OCI-M1 (cell line): ENCODE data around the gene SASH1.
"Not testable (repeated sequence)": the region's sequence is repeated elsewhere in the genome, so short reads cannot be mapped to it uniquely, and the experiment has no call there.

Experiments
- DNase-seq: peaks from one replicate; lab custom pipeline; 2025; lab: John Stamatoyannopoulos, UW

Gene SASH1

DNA sequence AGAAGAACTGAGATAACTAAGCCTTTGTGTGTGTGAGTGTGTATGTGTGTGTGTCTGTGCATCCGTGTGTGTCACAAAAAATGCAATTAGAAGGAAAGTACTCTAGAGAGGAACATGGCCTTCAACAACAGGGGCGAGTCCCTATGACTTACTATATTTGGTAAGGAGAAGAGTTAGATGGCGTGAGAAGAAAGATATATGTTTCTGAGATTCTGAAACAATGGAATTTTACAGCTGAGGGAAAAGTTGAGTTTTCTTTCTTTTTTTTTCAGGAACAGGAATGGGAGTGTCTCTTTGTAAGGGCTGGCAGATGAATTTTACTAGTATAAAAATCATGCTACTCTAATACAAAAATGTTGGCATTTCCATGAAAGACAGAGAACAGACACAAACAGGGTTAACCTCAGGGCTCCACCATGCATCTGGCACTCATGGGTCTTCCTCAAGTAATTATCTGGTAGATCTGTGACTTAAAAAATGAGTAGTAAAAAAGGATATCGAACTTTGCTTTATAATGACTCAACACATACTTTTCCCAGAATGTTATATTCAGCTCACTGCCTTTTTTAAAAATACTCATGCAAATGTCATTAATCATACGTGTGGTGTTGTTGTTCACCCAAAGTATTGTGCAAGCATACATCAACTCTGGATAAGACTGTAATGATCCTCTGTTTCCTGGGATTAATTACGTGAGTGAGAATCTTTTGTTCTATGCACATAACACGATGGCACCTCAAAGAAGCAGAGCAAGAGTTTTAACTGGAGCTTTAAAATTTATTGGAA lies 12.8 kb upstream of the SASH1 start:
- no peak for DNase-seq

DNA sequence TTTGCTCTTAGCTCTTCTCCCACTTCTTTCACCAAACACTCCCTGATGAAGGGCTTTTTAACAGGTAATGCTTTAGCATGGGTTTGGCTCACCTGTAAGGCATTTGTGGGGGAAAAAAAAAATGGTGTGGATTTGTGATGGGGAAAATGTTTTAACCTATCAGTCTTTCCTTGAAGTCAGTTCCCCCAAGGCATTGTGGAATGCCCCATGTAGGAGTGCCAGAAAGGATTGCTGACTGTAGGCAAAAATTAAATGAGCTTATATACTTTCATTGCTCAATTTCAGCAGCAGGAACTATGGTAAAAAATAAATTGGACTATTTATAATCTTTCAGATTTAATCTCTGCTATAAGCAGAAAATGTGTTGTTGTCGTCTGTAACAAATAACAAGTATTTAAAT lies 10.6 kb upstream of the SASH1 start:
- DNase-seq: no peak

DNA sequence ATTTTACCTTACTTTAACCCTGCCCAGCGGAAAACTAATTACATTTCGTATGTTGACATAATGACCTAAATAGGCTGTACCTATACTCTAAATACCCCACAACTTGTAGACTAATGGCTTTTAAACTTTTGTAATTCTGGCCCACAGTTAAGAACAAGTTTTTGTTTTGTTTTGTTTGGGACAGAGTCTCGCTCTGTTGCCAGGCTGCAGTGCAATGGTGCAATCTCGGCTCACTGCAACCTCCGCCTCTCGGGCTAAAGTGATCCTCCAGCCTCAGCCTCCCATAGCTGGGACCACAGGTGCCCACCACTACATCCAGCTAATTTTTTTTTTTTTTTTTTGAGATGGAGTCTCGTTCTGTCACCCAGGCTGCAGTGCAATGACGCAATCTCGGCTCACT lies 5.7 kb upstream of the SASH1 start:
- DNase-seq: no peak

DNA sequence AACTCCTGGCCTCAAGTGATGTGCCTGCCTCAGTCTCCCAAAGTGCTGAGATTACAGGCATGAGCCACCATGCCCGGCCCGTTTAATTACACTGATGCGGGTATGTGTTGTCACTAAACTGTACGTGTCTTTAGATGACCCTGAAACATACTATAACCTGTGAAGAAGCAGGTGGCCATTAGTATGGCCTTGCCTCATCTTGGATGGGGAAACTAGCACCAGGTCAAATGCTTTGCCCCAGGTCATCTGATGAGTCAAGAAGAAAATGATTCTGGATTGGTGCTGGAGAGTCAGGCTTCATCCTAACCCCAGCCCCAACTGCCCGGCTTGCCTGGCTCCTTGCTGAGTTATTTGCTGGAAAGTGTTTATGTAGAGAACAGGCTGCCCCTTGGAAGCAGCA lies 2.9 kb upstream of the SASH1 start:
- DNase-seq: no peak

DNA sequence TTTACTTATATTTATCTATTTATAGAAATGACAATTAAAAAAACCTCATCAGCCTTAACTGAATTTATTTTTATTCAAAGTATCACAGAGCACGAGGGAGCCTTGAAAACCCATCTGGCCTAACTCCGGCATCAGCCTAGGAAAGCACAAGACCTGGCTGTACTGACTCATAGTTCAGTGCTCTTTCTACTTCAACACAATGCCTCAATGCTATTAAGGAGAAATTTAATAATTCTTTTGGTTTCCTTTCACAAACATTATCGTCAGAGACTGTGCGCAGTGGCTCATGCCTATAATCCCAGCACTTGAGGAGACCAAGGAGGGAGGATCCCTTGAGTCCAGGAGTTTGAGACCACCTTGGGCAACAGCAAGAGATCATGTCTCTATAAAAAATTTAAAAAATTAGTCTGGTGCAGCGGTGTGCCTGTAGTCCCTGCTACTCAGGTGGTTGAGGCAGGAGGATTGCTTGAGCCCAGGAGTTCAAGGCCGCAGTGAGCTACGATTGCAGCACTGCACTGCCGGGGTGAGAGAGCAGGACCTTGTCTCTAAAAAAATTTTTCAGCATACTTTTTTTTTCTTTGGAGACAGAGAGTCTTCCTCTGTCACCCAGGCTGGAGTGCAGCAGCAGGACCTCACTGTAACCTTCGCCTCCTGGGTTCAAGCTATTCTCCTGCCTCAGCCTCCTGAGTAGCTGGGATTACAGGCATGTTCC lies 1.9 kb upstream of the SASH1 start:
- no peak for DNase-seq

DNA sequence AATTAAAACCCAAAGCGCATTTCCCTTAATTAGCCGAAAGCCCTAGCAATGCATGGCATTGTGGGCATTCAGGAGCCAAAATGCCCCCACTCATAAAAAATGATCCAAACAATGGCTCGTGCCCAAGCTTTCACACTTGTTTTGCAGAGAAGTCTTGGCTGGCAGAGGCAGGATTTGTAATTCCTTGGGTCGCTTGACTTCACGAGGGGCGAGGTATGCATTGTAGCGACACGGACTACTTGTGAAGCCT lies 613 bp upstream of the SASH1 start:
- no peak for DNase-seq

DNA sequence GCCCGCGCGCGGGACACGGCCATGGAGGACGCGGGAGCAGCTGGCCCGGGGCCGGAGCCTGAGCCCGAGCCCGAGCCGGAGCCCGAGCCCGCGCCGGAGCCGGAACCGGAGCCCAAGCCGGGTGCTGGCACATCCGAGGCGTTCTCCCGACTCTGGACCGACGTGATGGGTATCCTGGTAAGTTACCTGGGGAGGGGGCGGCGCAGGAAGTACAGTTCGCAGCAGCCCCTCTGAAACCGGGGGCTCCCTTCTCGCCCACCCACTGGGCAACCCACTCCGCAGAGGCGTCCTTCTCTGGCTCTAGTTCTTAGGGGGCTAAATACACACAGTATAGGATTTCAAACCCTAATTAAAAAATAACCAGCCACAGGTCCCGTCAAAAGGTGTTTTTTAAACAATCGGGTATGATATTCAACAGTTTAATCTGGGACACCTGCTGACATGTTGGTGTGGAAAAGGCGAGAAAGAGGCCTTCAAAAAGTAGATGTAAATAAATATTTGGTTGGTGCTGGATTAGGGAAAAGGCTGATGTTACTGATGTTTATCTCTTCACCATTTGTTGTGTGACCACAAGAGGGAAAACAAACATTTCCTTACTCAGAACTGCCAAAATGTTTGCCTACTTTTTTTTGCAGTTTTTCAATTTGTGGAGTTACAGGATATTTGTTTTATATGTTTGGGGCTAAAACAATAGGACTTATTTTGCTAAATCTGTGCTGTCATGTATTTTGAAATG lies 577 bp downstream of the SASH1 start:
- DNase-seq: no peak

DNA sequence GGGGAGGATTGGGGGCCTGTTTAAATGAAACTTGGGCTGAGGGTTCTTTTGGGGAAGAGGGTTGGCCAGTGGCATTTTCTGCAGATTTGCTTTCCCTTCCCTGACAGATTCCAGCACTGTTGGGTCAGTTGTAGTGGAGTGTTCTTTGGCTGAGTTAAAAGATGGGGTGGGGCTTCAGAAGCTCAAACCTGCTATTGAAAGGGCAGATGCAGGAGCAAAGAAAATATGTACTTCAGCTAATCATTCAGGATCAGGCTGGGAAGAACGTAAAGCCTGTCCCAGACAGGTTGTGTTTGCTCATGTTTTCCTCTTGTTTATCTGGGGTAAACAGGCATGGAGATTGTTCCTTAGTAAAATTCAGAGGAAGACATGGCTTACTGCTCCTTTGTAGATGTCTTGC lies 2.5 kb downstream of the SASH1 start:
- no peak for DNase-seq

DNA sequence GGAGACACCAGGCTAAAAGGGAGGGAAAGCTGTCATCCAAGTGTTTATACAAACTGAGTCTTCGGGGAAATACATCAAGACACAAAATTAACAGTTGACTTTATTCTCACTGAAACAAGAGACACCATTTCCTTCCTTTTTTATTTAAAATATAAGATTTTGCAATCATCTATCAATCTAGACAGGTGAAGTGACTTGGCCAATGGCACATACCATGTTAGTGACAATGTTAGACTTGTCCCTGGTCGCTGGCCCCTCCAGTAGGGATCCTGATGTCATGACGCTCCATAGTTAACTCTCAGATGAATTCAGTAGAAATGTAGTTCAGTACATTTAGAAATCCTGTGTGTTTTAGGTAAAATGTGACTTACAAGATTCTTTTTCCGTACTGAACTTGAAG lies 2.9 kb downstream of the SASH1 start:
- no peak for DNase-seq

DNA sequence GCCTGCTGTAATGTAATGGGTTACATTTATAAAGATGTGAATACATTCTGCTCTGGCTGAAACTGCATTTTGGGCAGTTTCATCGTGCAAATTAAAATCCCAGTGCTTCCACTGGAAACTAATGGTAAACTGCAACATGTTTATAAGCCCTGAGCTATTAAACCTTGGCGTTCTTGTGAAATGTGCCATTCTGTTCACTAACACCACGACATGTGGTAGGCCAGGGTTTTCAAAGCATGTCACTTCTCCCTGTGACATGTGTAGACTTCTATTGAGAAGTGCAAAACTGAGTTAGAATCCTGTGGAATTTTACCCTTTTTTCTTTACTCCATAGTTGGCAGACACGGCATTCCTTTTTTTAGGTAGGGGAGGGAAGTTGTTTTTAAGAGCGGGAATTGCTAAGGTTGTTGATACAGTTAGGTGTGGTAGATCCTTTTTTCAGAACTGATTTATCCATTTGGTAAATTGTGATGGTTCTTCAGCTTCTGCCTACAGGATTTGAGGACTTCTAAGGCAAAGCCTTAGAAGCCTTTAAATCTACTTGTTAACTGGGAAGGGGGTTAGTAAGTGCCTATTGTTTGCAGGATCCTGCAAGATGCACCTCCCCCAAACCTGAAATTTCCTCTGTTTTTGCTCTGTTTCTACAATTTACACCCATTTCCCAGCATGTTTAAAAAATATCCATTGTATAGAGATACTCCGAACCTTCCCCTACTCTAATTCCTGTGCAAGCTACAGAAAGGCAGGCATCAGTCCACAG lies 4.2 kb downstream of the SASH1 start:
- DNase-seq: no peak

DNA sequence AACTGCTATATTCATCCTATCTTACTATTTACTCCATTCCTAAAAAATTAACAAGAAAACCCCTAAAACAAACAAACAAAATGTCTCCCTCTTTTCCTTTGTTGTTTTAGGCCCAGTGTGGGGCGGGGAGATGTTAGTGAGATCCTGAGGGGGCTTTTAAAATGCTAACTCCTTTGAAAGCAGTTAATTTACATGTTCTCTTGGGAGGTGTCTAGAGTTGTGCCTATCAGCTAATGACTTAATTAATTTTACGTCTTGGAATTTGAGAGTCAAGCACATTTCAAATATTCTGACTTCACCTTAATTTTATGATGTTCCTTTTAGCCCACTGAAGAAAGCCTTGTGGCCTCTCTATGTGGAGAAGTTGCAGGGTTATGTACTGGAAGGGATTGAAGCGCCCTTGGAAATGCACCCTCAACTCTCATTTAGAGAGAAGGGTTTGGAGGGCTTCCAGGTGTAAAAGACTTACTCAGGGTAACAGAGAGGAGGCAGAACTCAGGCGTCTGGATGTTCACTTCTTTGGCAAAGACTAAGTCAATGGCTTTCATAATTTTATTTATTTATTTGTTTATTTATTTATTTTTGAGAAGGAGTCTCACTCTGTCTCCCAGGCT lies 4.9 kb downstream of the SASH1 start:
- DNase-seq: no peak

DNA sequence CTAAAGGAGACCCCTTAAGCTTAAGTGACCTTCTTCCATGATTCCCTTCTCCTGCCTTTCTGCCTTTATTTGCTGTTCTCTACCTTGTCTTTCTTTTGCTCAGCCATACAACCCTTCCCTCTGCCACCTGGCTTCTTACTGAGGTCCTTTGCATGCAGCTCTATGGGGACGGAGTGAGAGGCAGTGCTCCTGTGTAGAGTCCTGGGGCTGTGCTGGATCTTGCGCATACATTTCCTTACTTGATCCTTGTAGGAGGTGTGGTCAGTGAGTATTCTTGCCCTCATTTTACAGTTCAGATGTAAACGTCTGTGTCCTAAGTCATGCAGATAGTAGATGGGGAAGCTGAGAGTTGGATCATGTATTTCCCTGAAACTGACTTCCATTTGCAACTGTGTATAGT lies 5.7 kb downstream of the SASH1 start:
- DNase-seq: no peak

DNA sequence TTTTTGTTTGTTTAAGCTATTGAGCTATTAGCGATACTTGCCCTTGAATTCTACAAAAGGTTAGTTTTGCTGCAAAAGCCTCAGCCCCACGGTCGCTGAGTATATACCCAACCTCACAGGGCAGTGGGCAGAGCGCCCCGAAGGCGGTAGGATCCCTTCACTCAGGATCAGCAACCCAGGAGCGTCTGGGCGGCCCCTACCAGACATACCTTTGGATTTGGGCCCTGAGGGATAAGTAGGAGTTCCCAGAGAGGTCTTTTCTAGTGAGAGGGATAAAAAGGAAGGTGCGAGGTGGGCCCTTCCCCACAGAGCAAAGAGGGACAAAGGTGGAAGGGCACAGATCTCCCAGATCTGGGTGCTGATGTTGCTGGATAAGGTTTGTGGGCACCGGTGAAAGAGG lies 6.1 kb downstream of the SASH1 start:
- no peak for DNase-seq

DNA sequence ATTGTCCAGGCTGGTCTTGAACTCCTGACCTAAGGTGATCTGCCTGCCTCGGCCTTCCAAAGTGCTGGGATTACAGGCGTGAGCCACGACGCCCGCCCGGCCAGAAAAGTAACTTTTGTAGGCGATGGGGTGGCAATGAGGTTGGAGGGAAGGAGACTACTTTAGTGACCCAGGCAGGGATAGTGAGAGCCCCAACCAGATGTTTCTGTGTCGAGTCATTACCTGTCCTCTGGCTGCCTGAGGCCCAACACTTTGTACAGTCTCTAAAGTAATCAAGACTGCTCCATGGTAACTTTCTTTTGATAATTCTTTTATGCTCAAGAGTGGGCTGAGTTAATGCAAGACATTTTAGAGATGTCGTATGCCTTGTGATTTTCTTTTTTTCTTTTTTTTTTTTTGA lies 6.8 kb downstream of the SASH1 start:
- DNase-seq: no peak

DNA sequence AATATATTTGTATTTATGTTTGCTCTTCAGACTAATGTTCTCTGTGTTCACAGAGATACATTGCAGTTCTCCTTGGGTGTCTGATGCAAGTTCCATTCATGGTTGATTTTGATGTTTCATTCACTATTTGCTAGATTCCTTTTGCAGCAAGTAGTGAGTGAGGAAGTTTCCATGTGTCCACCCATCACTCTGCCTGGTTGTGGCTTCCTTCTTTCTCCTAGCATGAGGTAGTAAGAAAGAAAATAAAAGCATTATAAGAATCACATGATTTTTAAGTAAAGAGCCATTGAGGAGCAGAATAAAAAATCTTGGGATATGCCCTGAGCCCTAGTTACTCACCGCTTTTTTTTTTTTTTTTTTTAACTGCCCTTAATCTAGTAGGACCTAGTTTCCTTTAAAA lies 8.7 kb downstream of the SASH1 start:
- no peak for DNase-seq

DNA sequence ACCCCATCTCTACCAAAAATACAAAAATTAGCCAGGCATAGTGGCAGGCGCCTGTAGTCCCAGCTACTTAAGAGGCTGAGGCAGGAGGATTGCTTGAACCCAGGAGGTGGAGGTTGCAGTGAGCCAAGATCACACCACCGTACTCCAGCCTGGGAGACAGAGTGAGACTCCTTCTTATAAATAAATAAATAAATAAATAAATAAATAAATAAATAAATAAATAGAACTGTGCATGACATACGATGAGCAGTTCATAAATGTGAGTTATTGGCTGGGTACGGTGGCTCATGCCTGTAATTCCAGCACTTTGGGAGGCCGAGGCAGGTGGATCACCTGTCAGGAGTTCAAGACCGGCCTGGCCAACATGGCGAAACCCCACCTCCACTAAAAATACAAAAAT lies 9.8 kb downstream of the SASH1 start:
- not testable (repeated sequence) for DNase-seq

DNA sequence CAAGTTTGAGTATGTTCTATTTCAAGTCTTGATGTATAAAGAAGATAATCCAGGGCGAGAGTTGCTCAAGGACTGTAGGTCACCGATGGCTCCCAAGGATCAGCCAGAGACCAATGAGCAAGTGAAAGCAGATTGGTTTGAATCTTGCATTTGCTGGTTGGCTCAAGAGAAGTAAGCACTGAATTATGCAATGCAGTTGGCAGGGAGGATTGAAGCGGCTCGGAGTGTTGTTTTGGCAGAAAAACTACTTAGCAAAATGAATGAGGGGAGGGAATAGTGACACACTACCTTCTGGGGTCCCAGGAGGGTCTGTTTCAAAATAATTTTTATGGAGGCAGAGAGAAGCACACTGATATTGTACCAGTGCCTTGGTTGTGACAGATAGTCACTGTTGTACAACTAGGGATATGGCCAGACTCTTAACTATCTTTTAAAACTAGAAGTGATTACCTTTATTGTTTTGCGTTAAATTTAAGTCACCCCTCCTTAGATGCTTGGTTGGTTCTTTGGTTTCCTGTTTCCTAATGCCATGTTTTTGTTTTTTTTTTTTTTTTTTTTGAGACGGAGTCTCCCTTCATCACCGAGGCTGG lies 15.7 kb downstream of the SASH1 start:
- DNase-seq: no peak

DNA sequence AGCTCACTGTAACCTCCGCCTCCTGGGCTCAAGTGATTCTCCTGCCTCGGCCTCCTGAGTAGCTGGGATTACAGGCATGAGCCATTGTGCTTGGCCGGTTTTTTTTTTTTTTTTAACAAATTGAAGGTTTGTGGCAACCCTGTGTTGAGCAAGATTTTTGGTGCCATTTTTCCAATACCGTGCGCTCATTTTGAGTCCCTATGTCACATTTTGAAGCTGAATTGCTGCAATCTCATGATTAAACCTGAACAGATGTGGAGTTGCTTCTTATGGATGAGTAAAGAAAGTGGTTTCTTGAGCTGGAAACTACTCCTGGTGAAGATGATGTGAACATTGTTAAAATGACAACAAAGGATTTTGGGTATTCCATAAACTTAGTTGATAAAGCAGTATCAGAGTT lies 16.6 kb downstream of the SASH1 start:
- no peak for DNase-seq

DNA sequence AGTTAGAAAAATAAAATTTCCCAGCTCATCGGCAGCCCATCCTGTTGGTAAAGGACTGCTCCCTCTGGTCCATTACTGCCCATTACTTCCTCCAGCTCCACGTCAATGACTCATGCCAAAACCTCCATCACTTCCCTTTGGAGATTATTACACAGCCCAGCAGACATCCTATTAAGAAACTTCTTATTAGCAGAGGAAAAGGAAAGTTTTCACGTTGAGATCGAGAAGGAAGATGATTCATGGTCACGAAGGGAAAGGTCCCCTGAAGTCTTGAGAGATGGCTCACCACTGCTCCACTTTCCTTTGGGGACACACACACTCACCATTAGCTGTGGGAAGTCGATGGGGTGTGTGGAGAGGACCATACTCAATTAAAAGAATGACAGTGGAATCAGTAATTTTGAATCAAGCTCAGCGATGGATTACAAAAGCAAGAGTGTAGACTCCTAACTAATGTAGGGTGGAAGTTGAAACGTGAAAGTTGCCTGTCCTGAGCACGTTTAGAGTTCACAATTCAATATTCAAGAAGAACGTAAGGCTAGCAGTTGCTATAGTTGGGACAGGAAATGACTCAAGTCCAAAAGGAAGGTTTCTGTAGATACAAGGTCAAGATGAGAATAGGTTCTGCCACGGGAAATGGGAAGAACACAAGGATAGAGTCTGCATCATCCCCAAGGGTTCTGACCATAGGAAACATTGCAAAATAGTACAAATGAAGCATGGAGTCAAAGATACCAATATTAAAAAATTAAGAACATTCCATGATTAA lies 21.6 kb downstream of the SASH1 start:
- DNase-seq: no peak

DNA sequence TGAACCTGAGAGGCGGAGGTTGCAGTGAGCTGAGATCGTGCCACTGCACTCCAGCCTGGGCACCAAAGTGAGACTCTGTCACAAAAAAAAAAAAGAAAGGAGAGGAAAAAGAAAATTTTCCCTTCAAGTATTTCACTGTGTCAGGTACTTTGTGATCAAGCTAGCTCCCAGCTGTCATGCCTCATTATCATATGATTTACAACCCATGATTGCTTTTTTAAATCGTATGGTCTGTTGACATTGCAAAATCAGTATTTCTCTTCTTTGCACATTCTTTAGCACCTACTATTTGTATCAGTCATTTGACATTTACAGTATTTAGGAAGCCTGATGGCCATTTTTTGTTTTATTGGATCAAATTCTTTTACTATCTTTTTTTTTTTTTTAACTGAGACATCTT lies 22.4 kb downstream of the SASH1 start:
- no peak for DNase-seq

DNA sequence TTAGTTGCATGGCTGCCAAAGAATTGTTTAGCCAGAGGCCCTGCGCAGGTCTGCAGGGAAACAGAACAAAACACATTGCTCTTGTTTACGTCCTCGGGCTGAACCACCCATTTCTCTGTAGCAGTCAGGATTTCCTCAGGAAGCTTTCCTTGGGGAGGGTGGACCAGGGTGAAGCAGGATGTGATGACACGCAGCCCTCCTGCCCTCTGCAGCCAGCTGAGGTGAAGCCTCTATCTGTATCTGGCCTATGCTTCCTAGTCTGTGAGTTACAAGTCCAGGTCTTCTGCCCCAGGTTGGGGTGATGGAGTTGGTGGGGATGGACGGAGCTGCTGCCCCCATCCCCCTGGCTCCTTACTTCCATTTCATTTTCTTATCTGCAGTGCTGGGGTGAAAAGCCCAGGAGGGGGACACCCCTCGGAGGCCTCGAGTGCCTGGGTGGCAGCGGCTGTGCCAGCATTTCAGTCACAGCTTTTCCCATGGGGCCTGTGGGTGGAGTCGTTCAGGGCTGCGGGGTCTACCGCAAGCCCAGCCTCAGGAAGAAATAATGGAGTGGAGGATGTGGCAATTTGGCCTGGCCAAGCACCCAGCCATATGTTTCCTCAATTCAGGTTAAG lies 24.9 kb downstream of the SASH1 start:
- DNase-seq: no peak
